NB4 (cell line): ENCODE measurements around the gene ULK3.

Source experiments
- DNase-seq: peaks from one replicate; pipeline ENCODE4 v3.0.0; 2010; ENCODE audit warnings: low read depth
- H3K4me3 ChIP-seq: one replicate; pipeline ENCODE4 v1.5.1; 2011; ENCODE audit warnings: mild to moderate bottlenecking, low read depth, low read length, moderate library complexity
- CTCF ChIP-seq: IDR thresholded peaks from one replicate; pipeline ENCODE4 v1.5.1; 2012; ENCODE audit warnings: low read depth, low read length
- MAX ChIP-seq: IDR thresholded peaks from 2 replicates; pipeline ENCODE4 v1.6.1; 2011; ENCODE audit warnings: low read depth, low read length
- MYC ChIP-seq: IDR thresholded peaks from 2 replicates; pipeline ENCODE4 v1.6.1; 2011; ENCODE audit warnings: low read depth, low read length
- POLR2A ChIP-seq: IDR thresholded peaks from 2 replicates; pipeline ENCODE4 v1.6.1; 2011; ENCODE audit warnings: mild to moderate bottlenecking; ENCODE audit not compliant: insufficient read length; ENCODE audit errors: extremely low read depth

Gene ULK3

GRCh38 chr15:74830868-74831267, 12.1 kb downstream of the ULK3 start:
- TF ChIP-seq MAX, result no peak
- TF ChIP-seq MYC, result no peak
- TF ChIP-seq CTCF, result no peak
- TF ChIP-seq POLR2A, result no peak
- no peak for DNase-seq
- H3K4me3 ChIP-seq, result no peak overlapping the region

GRCh38 chr15:74829991-74830390, 13.0 kb downstream of the ULK3 start:
- no peak overlapping the region for H3K4me3 ChIP-seq
- no peak for DNase-seq
- TF ChIP-seq MYC (no peak), POLR2A (no peak)

GRCh38 chr15:74829486-74829885, 13.5 kb downstream of the ULK3 start:
- TF ChIP-seq MYC, result no peak
- TF ChIP-seq MAX, result no peak
- TF ChIP-seq POLR2A, result no peak
- TF ChIP-seq CTCF, result no peak
- DNase-seq, result no peak
- no peak overlapping the region for H3K4me3 ChIP-seq

- no peak for TF ChIP-seq CTCF
- TF ChIP-seq MAX, result no peak
- no peak for TF ChIP-seq MYC
- TF ChIP-seq POLR2A, result no peak
- H3K4me3 ChIP-seq, result no peak overlapping the region
- no peak for DNase-seq
Measured at GRCh38 chr15:74828835-74829234, 14.1 kb downstream of the ULK3 start.

GRCh38 chr15:74827614-74828013, 15.3 kb downstream of the ULK3 start:
- TF ChIP-seq CTCF, result peak; percentile 13
- TF ChIP-seq MAX, result no peak
- TF ChIP-seq POLR2A, result no peak
- no peak overlapping the region for H3K4me3 ChIP-seq
- DNase-seq, result no peak

- no peak overlapping the region for H3K4me3 ChIP-seq
- TF ChIP-seq CTCF (no peak), MAX (no peak), MYC (no peak), POLR2A (no peak)
- DNase-seq, result no peak
Measured at GRCh38 chr15:74826921-74827320, 16.0 kb downstream of the ULK3 start.
